Activated CD4-positive, alpha-beta T cell treated with anti-CD3 and anti-CD28 coated beads for 48 hours (primary cell): ENCODE data around the gene ACSL5.
"Not testable (repeated sequence)": the region's sequence is repeated elsewhere in the genome, so short reads cannot be mapped to it uniquely, and the experiment has no call there.

ENCODE experiments used
- DNase-seq: peaks from one replicate; pipeline ENCODE4 v3.0.0-alpha.2; 2020

Gene ACSL5

GRCh38 chr10:112351146-112351545, 22.8 kb upstream of the ACSL5 start:
- no peak for DNase-seq

GRCh38 chr10:112352044-112352443, 21.9 kb upstream of the ACSL5 start:
- DNase-seq, result no peak

DNA sequence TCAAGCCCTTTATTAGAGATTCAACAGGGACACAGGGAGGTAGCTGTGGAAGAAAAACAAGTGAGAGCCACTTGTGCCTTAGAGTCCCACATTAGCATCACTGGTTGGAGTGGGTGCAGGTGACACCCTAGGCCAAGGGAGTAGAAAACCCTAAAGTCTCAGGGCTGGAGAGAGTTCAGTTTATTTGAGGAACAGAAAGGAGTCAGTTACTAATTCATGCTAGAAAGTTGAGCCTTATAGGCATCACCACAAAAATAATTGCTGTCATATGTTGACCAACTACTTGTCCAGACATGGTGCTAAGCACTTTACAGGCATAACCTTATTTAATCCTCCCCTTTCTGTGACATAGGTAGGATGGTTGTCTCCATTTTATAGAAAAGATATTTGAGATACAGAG, 20.9 kb upstream of the ACSL5 start:
- no peak for DNase-seq

GRCh38 chr10:112356686-112357085, 17.2 kb upstream of the ACSL5 start:
- no peak for DNase-seq

DNA sequence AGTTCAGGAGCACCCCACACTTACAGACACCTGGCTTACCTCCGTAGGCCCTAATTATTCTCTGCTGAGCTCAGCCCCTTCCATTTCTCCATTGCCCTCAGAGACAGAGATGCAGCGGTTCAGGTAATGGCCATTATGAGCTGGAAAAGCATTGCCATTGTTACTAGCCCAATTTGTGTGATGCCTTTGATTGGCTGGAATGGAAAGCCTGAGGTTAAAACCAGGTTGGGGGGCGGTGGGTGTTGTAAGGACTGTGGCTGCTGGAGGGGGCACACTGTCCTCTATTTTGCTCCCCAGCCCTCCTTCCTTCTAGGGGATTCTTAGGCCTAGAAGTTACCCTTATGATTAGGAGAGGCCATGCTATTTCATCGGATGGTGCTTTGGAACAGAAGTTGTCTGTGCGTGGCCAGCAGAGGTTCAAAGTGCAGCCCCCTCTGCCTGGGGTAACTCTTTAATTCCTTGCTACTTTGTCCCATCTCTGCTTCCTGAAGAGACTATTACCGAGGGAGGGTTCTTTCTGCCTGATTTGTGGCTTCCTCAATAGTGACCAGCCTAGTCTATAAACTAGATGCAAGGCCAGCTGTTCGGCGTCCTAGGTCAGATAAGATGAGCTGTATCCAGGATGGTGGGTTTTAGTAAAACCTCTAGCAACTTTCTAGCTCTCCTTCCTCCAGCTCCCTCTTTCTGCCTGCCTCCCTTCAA, 14.2 kb upstream of the ACSL5 start:
- DNase-seq, result no peak

DNA sequence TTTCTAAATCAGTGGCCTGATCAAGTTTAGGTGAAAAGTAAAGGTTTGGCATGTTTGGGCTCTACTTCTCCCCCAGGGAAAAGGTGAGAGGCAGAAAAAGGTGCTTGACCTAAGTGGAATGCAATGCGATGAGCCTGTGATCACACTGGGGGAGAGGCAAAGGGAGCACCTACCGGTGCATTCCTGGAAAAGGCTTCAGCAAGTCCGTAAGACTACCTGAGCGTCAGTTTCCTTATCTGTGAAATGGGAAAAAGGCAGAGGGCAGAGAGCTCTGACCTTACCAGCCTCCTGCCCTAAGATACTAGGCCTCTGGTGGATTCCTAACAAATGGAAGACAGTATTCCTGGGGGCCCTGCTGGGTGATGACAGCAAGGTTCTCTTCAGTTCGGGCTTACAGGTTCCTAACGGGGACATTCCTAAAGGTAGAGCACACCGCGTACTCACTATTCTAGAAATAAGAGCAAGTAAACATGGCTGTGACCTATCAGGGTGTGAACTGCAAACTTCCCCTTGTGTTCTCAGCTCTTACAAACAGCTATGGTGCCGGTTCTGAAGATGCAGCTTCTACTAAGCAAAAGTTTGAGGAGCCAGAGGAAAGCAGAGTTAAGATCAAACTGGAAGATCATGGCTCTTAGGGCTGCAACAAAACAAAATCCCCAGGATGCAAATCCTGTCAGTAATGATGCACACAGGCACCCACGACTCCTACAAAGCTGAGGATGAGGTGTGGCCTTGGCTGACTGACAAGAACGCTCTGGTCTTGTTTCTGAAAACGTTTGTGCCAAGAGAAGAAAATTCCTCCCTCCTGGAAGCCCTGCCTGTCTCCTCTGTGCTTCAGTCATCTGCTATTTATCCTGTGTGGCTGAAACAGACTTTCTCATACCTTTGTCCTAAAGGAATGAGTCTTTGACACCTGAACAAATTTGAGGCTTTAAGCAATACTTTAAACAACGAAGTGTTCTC, 13.3 kb upstream of the ACSL5 start:
- no peak for DNase-seq

DNA sequence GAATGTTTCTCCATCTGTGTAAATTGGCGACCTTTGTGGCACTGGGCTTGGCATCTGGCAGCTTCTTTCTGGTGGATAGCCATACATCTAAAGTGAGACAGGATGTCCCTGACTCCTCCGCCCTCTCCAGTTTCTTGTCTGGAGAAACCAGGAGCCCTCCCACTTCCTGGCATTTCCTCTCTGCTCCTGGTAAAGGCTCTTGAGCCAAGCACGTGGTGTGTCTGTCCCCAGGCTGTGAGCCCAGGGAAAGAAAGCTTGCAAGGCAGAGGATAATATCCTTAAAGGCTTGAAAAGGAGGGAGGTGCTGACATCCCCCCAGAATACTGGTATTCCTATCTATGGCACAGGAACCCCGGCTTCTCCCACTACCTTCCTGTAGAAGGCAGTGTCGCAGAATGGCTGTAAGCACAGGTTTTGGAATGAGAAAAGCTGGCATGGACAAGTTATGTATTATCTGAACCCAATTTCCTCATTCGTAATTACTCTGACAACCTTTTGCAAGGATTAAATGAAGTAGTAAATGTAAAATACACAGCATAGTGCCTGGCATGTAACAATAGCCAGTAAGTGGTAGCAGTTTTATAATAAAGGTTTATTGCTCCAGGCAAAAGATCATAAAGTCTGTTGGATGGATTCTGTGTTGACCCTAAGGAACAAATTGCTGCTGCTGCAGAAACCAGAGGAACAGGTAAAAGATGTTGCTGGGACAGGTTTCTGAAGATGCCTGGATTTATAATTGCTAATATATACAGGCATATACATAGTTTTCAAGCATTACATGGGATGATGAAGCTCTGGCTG, 11.8 kb upstream of the ACSL5 start:
- DNase-seq, result no peak

- no peak for DNase-seq
These were observed 11.1 kb upstream of the ACSL5 start for GRCh38 chr10:112362833-112363232.

DNA sequence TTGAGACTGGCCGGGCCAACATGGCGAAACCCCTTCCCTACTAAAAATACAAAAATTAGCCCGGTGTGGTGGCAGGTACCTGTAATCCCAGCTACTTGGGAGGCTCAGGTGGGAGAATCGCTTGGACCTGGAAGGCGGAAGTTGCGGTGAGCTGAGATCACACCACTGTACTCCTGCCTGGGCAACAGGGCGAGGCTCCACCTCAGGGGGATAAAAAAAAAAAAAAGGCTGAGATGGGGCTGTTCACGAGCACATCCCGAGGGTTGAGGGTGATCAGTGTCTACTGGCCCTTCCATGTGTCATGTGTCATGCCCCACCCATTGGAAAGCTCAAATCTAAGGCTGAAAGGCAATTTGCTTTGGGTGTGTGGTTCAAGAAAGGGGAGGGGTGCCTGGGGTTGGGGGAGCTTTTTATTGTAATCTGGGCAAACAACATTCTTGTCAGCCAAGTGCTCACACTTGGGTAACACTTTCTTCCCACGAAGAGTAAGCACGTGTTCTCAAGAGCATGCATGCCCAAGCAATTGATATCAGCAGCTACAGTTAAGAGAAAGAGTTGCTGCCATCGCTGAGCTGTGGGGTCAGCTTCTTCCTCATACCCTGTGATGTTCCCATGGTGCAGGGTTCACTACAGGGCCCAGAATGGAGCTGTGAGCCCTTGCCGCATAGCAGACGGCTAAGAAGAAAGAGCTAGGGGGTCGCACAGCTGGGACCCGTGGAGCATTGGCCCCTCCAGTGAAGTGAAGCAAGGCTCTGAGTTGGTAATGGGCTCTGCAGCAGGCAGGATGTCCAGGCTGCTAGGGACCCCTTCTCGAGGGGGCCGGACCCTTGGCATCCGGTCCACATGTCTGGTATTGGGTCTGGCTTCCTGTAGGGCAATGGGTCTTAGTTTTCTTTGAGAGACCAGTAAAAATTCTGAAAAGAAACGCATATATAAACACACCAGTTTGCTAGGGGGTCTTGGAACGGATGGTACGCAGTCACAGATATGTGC, 9.9 kb upstream of the ACSL5 start:
- no peak for DNase-seq

DNA sequence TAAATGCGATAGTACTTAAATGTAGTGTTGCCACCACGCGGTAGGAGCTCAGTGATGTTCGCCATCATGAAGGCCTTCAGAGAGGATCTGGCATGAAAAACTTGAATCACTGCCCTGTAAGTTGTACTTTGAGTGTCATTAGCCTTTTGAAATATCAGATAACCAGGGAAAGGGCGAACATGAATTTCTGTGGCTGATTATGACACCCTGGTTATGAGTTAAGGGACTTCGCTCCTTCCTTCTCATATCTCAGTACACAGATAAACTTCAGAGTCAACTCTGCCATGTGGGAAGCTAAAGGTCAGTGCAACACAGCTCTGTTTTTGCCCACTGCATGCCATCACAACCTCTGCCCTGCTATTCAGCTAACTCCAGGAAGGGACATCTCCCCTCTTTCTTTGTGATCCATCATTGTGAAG, 8.9 kb upstream of the ACSL5 start:
- no peak for DNase-seq

DNA sequence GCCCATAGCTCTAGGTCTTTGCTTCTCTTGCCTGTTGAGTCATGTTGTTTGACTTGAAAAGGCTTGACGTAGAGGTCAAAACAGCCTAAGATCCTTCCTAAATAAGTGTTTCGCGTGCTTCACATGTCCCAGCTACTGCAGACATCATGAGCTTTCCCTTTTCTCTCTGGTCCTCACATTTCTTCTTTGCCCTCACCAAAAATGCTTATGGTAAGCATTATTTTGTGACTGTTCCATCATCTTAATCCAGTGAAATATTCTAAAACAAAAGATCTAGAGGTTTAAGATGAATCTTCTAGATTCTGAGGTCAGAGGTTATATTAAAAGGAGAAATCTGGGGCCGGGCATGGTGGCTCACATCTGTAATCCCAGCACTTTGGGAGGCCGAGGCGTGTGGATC, 8.5 kb upstream of the ACSL5 start:
- DNase-seq, result no peak

DNA sequence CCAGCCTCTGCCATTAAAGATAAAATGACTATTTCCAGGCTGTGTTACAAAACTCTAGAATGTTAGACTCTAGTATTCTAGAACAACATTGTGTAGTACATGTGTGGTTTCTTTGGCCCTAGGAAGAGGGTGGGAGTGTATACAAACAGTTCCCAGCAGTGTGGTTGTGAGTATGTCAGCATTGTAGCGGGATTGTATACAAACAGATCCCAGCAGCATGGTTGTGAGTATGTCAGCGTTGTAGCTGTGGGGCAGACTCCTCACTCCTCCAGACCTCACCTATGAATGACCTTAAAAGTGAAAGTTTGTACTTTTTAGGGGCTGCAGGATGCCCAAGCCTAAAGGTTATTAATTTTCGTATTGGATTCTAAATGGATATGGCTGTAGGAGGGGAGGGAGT, 6.9 kb upstream of the ACSL5 start:
- DNase-seq, result no peak

- no peak for DNase-seq
These were observed 6.4 kb upstream of the ACSL5 start for GRCh38 chr10:112367516-112367915.

GRCh38 chr10:112369495-112370423, 4.2 kb upstream of the ACSL5 start:
- DNase-seq, result no peak

DNA sequence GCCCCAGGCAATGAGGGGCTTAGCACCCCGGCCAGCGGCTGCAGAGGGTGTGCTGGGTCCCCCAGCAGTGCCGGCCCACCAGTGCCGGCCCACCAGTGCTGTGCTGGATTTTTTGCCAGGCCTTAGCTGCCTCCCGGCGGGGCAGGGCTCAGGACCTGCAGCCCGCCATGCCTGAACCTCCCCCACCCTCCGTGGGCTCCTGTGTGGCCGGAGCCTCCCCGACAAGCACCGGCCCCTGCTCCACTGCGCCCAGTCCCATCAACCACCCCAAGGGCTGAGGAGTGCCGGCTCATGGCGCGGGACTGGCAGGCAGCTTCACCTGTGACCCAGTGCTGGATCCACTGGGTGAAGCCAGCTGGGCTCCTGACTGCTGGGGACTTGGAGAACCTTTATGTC, 3.5 kb upstream of the ACSL5 start:
- no peak for DNase-seq

DNA sequence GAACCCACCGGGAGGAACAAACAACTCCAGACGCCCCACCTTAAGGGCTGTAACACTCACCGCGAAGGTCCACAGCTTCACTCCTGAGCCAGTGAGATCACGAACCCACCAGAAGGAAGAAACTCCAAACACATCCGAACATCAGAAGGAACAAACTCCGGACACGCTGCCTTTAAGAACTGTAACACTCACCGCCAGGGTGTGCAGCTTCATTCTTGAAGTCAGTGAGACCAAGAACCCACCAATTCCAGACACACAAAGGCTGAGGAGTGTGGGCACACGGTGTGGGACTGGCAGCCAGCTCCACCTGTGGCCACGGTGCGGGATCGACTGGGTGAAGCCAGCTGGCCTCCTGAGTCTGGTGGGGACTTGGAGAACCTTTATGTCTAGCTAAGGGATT, 2.6 kb upstream of the ACSL5 start:
- DNase-seq, result not testable (repeated sequence)

DNA sequence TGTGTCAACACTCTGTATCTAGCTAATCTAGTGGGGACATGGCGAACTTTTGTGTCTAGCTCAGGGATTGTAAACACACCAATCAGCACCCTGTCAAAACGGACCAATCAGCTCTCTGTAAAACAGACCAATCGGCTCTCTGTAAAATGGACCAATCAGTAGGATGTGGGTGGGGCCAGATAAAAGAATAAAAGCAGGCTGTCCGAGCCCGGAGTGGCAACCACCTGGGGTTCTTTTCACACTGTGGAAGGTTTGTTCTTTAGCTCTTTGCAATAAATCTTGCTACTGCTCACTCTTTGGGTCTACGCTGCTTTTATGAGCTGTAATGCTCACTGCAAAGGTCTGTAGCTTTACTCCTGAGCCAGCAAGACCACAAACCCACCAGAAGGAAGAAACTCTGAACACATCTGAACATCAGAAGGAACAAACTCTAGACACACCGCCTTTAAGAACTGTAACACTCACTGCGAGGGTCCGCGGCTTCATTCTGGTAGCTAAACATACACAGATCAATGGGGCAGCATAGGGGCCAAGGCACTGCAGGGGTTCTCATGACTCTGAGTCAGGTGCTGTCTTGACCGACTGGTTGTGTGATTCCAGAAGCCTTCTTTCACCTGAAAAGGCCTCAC, 1.6 kb upstream of the ACSL5 start:
- not testable (repeated sequence) for DNase-seq

DNA sequence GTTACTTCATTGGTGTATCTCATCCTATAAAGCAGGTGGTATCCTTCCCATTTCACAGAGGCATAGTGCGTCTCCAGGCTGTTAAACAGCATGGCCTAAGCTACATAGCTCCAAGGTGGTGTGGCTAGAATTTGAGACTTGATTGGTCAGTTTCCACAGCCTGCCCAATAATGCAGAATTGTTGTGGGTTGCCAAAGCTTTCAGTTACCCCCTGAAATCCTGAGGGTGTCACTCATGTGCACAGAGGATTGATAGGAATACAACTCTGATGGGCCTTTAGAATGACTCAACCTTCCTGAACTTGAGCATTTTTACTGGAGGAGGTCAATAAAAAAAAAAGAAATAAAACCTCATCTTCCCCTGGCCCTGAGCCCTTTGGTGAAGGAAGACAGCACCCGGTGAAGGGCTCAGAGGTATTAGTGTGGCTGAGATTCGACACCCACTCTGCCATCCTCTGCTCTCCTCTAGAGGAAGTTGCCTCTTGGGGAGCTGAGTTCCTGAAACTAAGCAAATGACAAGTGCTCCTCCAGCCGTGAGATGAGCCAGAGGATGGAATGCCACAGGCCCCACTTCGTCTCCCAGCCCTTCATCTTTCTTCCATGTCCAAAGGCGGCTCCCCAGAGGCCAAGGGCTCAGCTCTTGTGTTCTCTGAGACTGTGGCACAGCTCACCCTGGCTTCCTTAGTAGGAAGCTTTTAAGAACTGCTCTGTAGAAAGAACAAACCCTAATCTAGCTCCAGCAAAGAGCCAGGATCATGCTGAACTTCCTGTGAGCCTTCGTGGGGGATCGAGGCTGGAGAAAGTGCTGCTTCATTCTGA, 1.0 kb downstream of the ACSL5 start:
- DNase-seq, result peak; percentile 29

GRCh38 chr10:112375721-112376395, 1.9 kb downstream of the ACSL5 start:
- peak; percentile 48 for DNase-seq
